HepG2 (cell line): ENCODE data around the gene AUP1. TPM values are rescaled to one million over a fixed set of nuclear protein-coding genes. Genes with fewer than 3 reads are reported as not detected.
A peak's percentile ranks its signal among the peaks of the same experiment; 100 is the strongest.

ENCODE experiments used
- ATAD3A ChIP-seq: sonication (generic); formaldehyde crosslinking; IDR thresholded peaks from 2 replicates; pipeline ENCODE4 v1.4.0; 2020; ENCODE audit warnings: missing genetic modification reagents
- CBX2 ChIP-seq, 2 experiments: fragments of 200-600 bp in 1 of 2; sonication (generic); formaldehyde crosslinking in 1 of 2; IDR thresholded peaks; 2 replicates each; pipeline versions ENCODE4 v1.7.0 to v1.8.1; 2018 to 2022; ENCODE audit warnings: low read depth in 2 of 2, low read length in 1 of 2, mild to moderate bottlenecking in 1 of 2, missing genetic modification reagents in 1 of 2
- CREM ChIP-seq, 2 experiments: sonication (generic) in 1 of 2; formaldehyde crosslinking in 1 of 2; IDR thresholded peaks; 2 replicates each; pipeline versions ENCODE4 v1.4.0 to v1.6.1; 2016 to 2020; ENCODE audit warnings: antibody characterized with exemption in 1 of 2, mild to moderate bottlenecking in 1 of 2, missing genetic modification reagents in 1 of 2
- DPF2 ChIP-seq: sonication (generic); formaldehyde crosslinking; IDR thresholded peaks from 2 replicates; pipeline ENCODE4 v1.4.0; 2020; ENCODE audit warnings: mild to moderate bottlenecking, low read depth, missing genetic modification reagents, borderline replicate concordance
- GMEB2 ChIP-seq: IDR thresholded peaks from 2 replicates; pipeline ENCODE4 v1.6.1; 2016; ENCODE audit warnings: missing biosample characterization, missing genetic modification reagents, low read depth
- HNRNPK ChIP-seq: fragments of 200-400 bp; formaldehyde crosslinking; IDR thresholded peaks from 2 replicates; pipeline ENCODE4 v1.6.1; 2018; ENCODE audit warnings: low read length, low read depth, moderate library complexity, mild to moderate bottlenecking; ENCODE audit not compliant: poor library complexity, severe bottlenecking
- JUND ChIP-seq: sonication (generic); formaldehyde crosslinking; IDR thresholded peaks from 2 replicates; pipeline ENCODE4 v1.8.0; 2022; ENCODE audit warnings: mild to moderate bottlenecking, missing genetic modification reagents
- NR2F2 ChIP-seq: IDR thresholded peaks from 2 replicates; pipeline ENCODE4 v1.6.1; 2012; ENCODE audit warnings: low read depth, inconsistent platforms, borderline replicate concordance
- NR3C1 ChIP-seq: sonication (generic); formaldehyde crosslinking; IDR thresholded peaks from 2 replicates; pipeline ENCODE4 v1.4.0; 2020; ENCODE audit warnings: missing genetic modification reagents
- THYN1 ChIP-seq: sonication (generic); formaldehyde crosslinking; IDR thresholded peaks from 2 replicates; pipeline ENCODE4 v1.8.1; 2023; ENCODE audit warnings: low read depth, mild to moderate bottlenecking, moderate library complexity, missing genetic modification reagents, borderline replicate concordance
- ZBTB8A ChIP-seq: sonication (generic); formaldehyde crosslinking; IDR thresholded peaks from 2 replicates; pipeline ENCODE4 v1.4.0; 2020; ENCODE audit warnings: mild to moderate bottlenecking, low read depth, missing genetic modification reagents, borderline replicate concordance
- ZNF274 ChIP-seq: sonication (generic); formaldehyde crosslinking; IDR thresholded peaks from 2 replicates; pipeline ENCODE4 v1.5.1; 2020; ENCODE audit warnings: mild to moderate bottlenecking, missing genetic modification reagents
- ZNF337 ChIP-seq: sonication (generic); formaldehyde crosslinking; IDR thresholded peaks from 2 replicates; pipeline ENCODE4 v1.5.1; 2020; ENCODE audit warnings: missing genetic modification reagents, low read depth, mild to moderate bottlenecking, borderline replicate concordance
- ZNF569 ChIP-seq: sonication (generic); formaldehyde crosslinking; IDR thresholded peaks from 2 replicates; pipeline ENCODE4 v1.5.0; 2020; ENCODE audit warnings: mild to moderate bottlenecking, missing genetic modification reagents, moderate library complexity, borderline replicate concordance
- ZNF598 ChIP-seq: sonication (generic); formaldehyde crosslinking; IDR thresholded peaks from 2 replicates; pipeline ENCODE4 v1.5.1; 2020; ENCODE audit warnings: mild to moderate bottlenecking, missing genetic modification reagents, borderline replicate concordance
- ZNF747 ChIP-seq: sonication (generic); formaldehyde crosslinking; IDR thresholded peaks from 2 replicates; pipeline ENCODE4 v1.8.1; 2023; ENCODE audit warnings: missing genetic modification reagents, mild to moderate bottlenecking, borderline replicate concordance
- ZNF761 ChIP-seq: sonication (generic); formaldehyde crosslinking; conservative IDR thresholded peaks from 2 replicates; pipeline ENCODE4 v1.4.0; 2020; ENCODE audit warnings: mild to moderate bottlenecking, missing genetic modification reagents
- ZNF766 ChIP-seq: sonication (generic); formaldehyde crosslinking; IDR thresholded peaks from 2 replicates; pipeline ENCODE4 v1.5.0; 2020; ENCODE audit warnings: missing genetic modification reagents, borderline replicate concordance
- ZNF773 ChIP-seq: sonication (generic); formaldehyde crosslinking; IDR thresholded peaks from 2 replicates; pipeline ENCODE4 v1.4.0; 2020; ENCODE audit warnings: missing genetic modification reagents, borderline replicate concordance
- ZZZ3 ChIP-seq: sonication (generic); formaldehyde crosslinking; IDR thresholded peaks from 2 replicates; pipeline ENCODE4 v1.4.0; 2020; ENCODE audit warnings: missing genetic modification reagents, mild to moderate bottlenecking, borderline replicate concordance
- polyA plus RNA-seq, 8 experiments: library from polyadenylated mRNA; depleted of rRNA in 3 of 8; stranded (reverse) in 7 of 8; unstranded in 1 of 8; fragments of >200 nt; fragmentation: Illumina TruSeq in 4 of 8; extraction: Trizol in 4 of 8; gene quantifications; 2 replicates each; pipeline versions ENCODE4 v1.2.1 to v1.2.3, GENCODE V29; 2011 to 2016; ENCODE audit warnings: low read depth in 4 of 8, missing spikeins in 1 of 8, mixed read lengths in 1 of 8; ENCODE audit not compliant: insufficient read depth in 1 of 8
- total RNA-seq, 5 experiments: library from RNA; depleted of rRNA; stranded (reverse); fragments of >200 nt; fragmentation: Illumina TruSeq; extraction: Trizol; gene quantifications; 2 replicates each; pipeline ENCODE4 v1.2.3, GENCODE V29; 2016; ENCODE audit warnings: low read depth in 1 of 5
- TF ChIP-seq, protein P1 (sequence below): sonication (generic); formaldehyde crosslinking; IDR thresholded peaks from 2 replicates; pipeline ENCODE4 v1.5.0; 2020; ENCODE audit warnings: missing genetic modification reagents
- TF ChIP-seq, protein P2 (sequence below): sonication (generic); formaldehyde crosslinking; IDR thresholded peaks from 2 replicates; pipeline ENCODE4 v1.9.0; 2021; ENCODE audit warnings: missing genetic modification reagents, borderline replicate concordance
- TF ChIP-seq, protein P3 (sequence below): sonication (generic); formaldehyde crosslinking; IDR thresholded peaks from 2 replicates; pipeline ENCODE4 v1.5.0; 2020; ENCODE audit warnings: missing genetic modification reagents

Gene AUP1
- total and polyA plus RNA-seq, 2 of the 13 experiments (the other 11 are each of a cell fraction or from before 2014, with no cell fraction given): 174 to 267 TPM

- TF ChIP-seq JUND (CRISPR knock-in tag) (no peak), ZNF747 (CRISPR knock-in tag) (0 out of 2 replicates have a peak, but pooled peaks have one; percentile 19), ZNF766 (no peak; the same call in 1 of the 2 replicates), ATAD3A (CRISPR knock-in tag) (no peak), DPF2 (CRISPR knock-in tag) (peak; percentile 60), ZZZ3 (CRISPR knock-in tag) (no peak; the same call in 1 of the 2 replicates), HNRNPK (peak; percentile 75), ZNF773 (CRISPR knock-in tag) (no peak), ZNF569 (CRISPR knock-in tag) (peak; percentile 94; the same call in 1 of the 2 replicates), CREM (IDR thresholded peaks at IDR 0.05) (peak; percentile 75), CREM (CRISPR knock-in tag; IDR thresholded peaks at IDR 0.05) (no peak), ZNF337 (CRISPR knock-in tag) (no peak), NR3C1 (CRISPR knock-in tag) (no peak), ZBTB8A (CRISPR knock-in tag) (no peak), ZNF761 (CRISPR knock-in tag) (peak; percentile 23; the same call in 1 of the 2 replicates), ZNF274 (CRISPR knock-in tag) (no peak), THYN1 (no peak), CBX2 (IDR thresholded peaks at IDR 0.05; ENCODE audit: low read depth, low read length) (no peak), CBX2 (CRISPR knock-in tag; IDR thresholded peaks at IDR 0.05; ENCODE audit: low read depth) (no peak), GMEB2 (CRISPR knock-in tag) (0 out of 2 replicates have a peak, but pooled peaks have one; percentile 28), ZNF598 (CRISPR knock-in tag) (no peak), NR2F2 (no peak)
- TF ChIP-seq, protein P1, sequence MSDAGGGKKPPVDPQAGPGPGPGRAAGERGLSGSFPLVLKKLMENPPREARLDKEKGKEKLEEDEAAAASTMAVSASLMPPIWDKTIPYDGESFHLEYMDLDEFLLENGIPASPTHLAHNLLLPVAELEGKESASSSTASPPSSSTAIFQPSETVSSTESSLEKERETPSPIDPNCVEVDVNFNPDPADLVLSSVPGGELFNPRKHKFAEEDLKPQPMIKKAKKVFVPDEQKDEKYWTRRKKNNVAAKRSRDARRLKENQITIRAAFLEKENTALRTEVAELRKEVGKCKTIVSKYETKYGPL (CRISPR knock-in tag): no peak
- TF ChIP-seq, protein P2, sequence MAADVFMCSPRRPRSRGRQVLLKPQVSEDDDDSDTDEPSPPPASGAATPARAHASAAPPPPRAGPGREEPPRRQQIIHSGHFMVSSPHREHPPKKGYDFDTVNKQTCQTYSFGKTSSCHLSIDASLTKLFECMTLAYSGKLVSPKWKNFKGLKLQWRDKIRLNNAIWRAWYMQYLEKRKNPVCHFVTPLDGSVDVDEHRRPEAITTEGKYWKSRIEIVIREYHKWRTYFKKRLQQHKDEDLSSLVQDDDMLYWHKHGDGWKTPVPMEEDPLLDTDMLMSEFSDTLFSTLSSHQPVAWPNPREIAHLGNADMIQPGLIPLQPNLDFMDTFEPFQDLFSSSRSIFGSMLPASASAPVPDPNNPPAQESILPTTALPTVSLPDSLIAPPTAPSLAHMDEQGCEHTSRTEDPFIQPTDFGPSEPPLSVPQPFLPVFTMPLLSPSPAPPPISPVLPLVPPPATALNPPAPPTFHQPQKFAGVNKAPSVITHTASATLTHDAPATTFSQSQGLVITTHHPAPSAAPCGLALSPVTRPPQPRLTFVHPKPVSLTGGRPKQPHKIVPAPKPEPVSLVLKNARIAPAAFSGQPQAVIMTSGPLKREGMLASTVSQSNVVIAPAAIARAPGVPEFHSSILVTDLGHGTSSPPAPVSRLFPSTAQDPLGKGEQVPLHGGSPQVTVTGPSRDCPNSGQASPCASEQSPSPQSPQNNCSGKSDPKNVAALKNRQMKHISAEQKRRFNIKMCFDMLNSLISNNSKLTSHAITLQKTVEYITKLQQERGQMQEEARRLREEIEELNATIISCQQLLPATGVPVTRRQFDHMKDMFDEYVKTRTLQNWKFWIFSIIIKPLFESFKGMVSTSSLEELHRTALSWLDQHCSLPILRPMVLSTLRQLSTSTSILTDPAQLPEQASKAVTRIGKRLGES (CRISPR knock-in tag): no peak
- TF ChIP-seq, protein P3, sequence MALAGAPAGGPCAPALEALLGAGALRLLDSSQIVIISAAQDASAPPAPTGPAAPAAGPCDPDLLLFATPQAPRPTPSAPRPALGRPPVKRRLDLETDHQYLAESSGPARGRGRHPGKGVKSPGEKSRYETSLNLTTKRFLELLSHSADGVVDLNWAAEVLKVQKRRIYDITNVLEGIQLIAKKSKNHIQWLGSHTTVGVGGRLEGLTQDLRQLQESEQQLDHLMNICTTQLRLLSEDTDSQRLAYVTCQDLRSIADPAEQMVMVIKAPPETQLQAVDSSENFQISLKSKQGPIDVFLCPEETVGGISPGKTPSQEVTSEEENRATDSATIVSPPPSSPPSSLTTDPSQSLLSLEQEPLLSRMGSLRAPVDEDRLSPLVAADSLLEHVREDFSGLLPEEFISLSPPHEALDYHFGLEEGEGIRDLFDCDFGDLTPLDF (CRISPR knock-in tag): peak; percentile 11; the same call in 1 of the 2 replicates
Measured at GRCh38 chr2:74502147-74502719, 27.3 kb downstream of the AUP1 start (continued).
